ENCODE results near the gene HS2ST1. TPM values are rescaled to one million over a fixed set of nuclear protein-coding genes. Genes with fewer than 3 reads are reported as not detected.

The HS2ST1 gene
- total and polyA plus RNA-seq, 11 donors: 3.4 to 20.3 (median 13.6) TPM

DNA sequence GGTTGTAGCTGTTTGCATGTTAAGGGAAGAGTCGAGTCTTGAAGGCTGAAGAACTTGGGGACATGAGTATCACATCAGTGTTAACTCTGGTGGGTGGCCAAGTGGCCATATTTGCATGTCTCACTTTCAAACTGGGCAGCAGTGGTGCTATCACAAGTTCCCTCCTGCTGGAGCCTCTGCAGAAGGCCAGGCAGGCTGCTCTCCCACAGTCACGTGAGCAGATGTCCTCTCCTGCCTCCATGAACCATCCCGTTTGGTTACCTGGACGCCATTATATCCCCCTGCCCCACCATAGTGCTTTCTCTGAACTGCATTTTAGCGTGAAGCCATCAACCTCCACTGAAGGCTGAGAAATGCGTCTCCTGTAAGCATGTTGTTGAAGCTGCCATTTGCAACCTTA is 209.2 kb downstream of the HS2ST1 start:
- H3K36me3 ChIP-seq: no peaks in the 10 kb centered on the region
- H3K27ac ChIP-seq: no peak overlapping the region
- ATAC-seq: no peak
- no peak for TF ChIP-seq POLR2A (IDR thresholded peaks at IDR 0.05)
- TF ChIP-seq, protein P1, sequence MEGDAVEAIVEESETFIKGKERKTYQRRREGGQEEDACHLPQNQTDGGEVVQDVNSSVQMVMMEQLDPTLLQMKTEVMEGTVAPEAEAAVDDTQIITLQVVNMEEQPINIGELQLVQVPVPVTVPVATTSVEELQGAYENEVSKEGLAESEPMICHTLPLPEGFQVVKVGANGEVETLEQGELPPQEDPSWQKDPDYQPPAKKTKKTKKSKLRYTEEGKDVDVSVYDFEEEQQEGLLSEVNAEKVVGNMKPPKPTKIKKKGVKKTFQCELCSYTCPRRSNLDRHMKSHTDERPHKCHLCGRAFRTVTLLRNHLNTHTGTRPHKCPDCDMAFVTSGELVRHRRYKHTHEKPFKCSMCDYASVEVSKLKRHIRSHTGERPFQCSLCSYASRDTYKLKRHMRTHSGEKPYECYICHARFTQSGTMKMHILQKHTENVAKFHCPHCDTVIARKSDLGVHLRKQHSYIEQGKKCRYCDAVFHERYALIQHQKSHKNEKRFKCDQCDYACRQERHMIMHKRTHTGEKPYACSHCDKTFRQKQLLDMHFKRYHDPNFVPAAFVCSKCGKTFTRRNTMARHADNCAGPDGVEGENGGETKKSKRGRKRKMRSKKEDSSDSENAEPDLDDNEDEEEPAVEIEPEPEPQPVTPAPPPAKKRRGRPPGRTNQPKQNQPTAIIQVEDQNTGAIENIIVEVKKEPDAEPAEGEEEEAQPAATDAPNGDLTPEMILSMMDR (IDR thresholded peaks at IDR 0.05): no peak
- 78 to 91% (median 88%) methylated on average over 6 of the region's 6 CpGs for WGBS, 4 donors
- H3K4me1 ChIP-seq: peaks cover 0 to 2% (median 0%) of the 10 kb centered on the region in 12 donors
- no peaks in the 10 kb centered on the region for H3K9me3 ChIP-seq
- no peaks in the 10 kb centered on the region for H3K27me3 ChIP-seq
- intact Hi-C loops (cut with DNase I): no loop called here
- H3K4me3 ChIP-seq: no peak overlapping the region
- no peak for DNase-seq

DNA sequence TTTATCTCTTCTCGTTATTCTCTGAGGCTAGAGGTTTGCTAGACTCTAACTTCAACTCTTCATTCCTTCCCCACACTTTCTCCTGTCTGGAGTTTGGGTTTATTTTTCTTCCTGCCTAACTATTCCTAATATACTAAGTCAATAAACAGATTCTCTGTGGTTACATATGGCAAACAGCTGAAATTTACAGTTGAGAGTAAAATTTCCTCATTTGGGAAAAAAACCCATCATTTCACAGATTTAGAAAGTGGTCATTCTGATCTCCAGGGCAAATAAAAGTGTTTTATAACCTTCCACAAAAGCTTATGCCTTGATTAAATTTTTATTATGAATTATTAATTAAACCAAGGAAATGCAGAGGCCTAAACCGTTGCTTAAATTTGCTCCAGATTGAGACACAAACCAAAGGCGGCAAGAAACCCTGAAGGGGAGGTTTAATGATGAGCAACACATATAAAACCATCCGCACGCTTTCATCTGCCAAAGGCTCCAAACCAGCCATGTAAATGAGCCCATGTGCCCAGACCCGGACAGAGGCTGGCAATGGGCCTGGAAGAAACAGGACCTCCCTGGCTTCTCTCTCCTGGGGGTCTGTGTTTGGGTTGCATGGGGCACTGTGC is 212.6 kb downstream of the HS2ST1 start:
- no peak for ATAC-seq
- no peak for DNase-seq
- Histone ChIP-seq H3K4me3 (no peak overlapping the region), H3K27me3 (peaks cover 0 to 2% (median 0%) of the 10 kb centered on the region in 9 donors), H3K36me3 (no peaks in the 10 kb centered on the region), H3K9me3 (no peaks in the 10 kb centered on the region), H3K4me1 (peaks cover 0 to 19% (median 4%) of the 10 kb centered on the region in 12 donors), H3K27ac (no peak overlapping the region)
- 92 to 96% (median 93%) methylated on average over 6 of the region's 6 CpGs for WGBS, 4 donors
- TF ChIP-seq POLR2A (IDR thresholded peaks at IDR 0.05): no peak
- TF ChIP-seq, protein P1 (IDR thresholded peaks at IDR 0.05): no peak
- intact Hi-C loops (cut with DNase I): no loop called here

DNA sequence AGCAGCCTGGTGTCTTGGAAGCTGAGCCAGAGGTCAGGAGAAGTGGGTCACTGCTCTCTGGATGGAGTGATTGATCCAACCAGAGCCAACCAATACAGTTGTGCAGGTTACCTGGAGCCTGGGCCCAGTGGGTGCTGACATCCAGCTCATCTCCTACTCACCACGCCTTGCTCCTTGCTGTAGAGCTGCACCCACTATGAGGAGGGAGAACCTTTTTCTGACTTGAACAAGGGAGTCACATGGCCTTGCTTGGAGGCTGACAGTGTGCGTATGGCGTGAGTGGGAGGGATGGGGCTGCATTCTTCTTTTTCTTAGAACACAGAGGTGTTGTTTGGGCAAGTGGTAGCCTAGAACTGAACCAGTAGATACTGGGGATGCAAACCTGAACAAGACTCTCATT is 213.1 kb downstream of the HS2ST1 start:
- no peak for TF ChIP-seq POLR2A (IDR thresholded peaks at IDR 0.05)
- TF ChIP-seq, protein P1 (IDR thresholded peaks at IDR 0.05): no peak
- 94 to 99% (median 98%) methylated on average over 3 of the region's 3 CpGs for WGBS, 4 donors
- no peak overlapping the region for H3K4me3 ChIP-seq
- intact Hi-C loops (cut with DNase I): no loop called here
- no peaks in the 10 kb centered on the region for H3K9me3 ChIP-seq
- peaks cover 0 to 25% (median 6%) of the 10 kb centered on the region in 12 donors for H3K4me1 ChIP-seq
- DNase-seq: no peak
- H3K36me3 ChIP-seq: no peaks in the 10 kb centered on the region
- no peak overlapping the region for H3K27ac ChIP-seq
- peaks cover 0 to 2% (median 0%) of the 10 kb centered on the region in 9 donors for H3K27me3 ChIP-seq
- no peak for ATAC-seq

DNA sequence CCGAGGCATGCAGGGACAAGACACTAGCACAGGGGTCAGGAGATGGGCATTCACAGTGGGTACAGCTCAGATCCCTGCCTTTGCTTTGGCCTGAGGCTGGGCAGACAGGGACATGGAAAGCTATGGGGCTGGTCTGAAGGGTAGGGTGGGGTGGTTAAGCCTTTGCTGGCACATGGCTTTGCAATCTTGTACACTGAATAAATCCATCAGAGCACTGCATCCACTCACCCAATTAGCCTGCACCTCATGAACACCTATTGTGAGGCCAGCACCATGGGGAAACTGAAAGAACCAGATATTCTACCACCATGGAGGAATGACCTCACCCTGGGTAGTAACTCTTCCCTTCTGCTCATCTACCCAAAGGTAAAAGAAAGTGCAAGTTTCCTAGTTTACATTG is 214.6 kb downstream of the HS2ST1 start:
- Histone ChIP-seq H3K4me3 (peak overlapping the region in 2 of 12 donors; percentile 42 to 58), H3K9me3 (no peaks in the 10 kb centered on the region), H3K27me3 (peaks cover 0 to 2% (median 0%) of the 10 kb centered on the region in 9 donors), H3K4me1 (peaks cover 0 to 31% (median 8%) of the 10 kb centered on the region in 12 donors), H3K27ac (peak overlapping the region in 9 of 12 donors; percentile 28 to 88 (median 77)), H3K36me3 (no peaks in the 10 kb centered on the region)
- DNase-seq (no peak), ATAC-seq (no peak)
- 76 to 93% (median 85%) methylated on average over 1 of the region's 1 CpG for WGBS, 4 donors
- TF ChIP-seq, protein P1 (IDR thresholded peaks at IDR 0.05): no peak
- TF ChIP-seq POLR2A (IDR thresholded peaks at IDR 0.05): no peak
- intact Hi-C loops (cut with DNase I): no loop called here
